Fibroblast of lung (primary cell): ENCODE results near the gene AMMECR1L.

Experiments used
- EZH2 ChIP-seq: IDR thresholded peaks from 2 replicates; pipeline ENCODE4 v1.5.1; 2012; ENCODE audit warnings: low read length, control low read depth, mild to moderate bottlenecking; ENCODE audit errors: missing control alignments
- TF ChIP-seq, protein P1 (sequence below), 2 donors: IDR thresholded peaks in 1 of 2; conservative IDR thresholded peaks in 1 of 2; 1 replicate in 1 of 2; 2 replicates in 1 of 2; pipeline ENCODE4 v1.5.1; 2011 to 2012; ENCODE audit warnings: low read length in 2 of 2, control low read depth in 1 of 2, inconsistent platforms in 1 of 2, low read depth in 1 of 2, mild to moderate bottlenecking in 1 of 2

DNA sequence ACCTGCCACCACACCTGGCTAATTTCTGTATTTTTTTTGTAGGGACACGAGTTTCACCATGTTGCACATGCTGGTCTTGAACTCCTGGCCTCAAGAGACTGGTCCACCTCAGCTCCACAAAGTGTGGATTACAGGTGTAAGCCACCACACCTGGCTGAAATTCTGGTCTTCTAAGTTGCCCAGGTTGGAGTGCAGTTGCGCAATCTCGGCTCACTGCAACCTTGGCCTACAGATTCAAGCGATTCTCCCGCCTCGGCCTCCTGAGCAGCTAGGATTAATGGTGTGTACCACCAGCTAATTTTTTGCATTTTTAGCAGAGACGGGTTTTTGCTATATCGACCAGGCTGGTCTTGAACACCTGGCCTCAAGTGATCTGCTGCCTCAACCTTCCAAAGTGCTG is 33.4 kb downstream of the AMMECR1L start:
- TF ChIP-seq, protein P1, sequence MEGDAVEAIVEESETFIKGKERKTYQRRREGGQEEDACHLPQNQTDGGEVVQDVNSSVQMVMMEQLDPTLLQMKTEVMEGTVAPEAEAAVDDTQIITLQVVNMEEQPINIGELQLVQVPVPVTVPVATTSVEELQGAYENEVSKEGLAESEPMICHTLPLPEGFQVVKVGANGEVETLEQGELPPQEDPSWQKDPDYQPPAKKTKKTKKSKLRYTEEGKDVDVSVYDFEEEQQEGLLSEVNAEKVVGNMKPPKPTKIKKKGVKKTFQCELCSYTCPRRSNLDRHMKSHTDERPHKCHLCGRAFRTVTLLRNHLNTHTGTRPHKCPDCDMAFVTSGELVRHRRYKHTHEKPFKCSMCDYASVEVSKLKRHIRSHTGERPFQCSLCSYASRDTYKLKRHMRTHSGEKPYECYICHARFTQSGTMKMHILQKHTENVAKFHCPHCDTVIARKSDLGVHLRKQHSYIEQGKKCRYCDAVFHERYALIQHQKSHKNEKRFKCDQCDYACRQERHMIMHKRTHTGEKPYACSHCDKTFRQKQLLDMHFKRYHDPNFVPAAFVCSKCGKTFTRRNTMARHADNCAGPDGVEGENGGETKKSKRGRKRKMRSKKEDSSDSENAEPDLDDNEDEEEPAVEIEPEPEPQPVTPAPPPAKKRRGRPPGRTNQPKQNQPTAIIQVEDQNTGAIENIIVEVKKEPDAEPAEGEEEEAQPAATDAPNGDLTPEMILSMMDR (conservative IDR thresholded peaks at IDR 0.05 in 1 of 2, IDR thresholded peaks at IDR 0.05 in 1 of 2; ENCODE audit: low read depth in 1 of 2, low read length in 2 of 2), result no peak
- TF ChIP-seq EZH2, result no peak
